K562 (cell line): ENCODE data around the gene ITGB2. TPM values are rescaled to one million over a fixed set of nuclear protein-coding genes. Genes with fewer than 3 reads are reported as not detected.

ENCODE experiments used
- ATAC-seq: fragments of 200-7000 bp; cut with Tn5 transposase; 3 replicates; pipeline ENCODE4 v1.9.1; 2020; ENCODE audit warnings: moderate library complexity
- BruUV-seq: library from RNA; stranded (reverse); fragments of 400-500 nt; replicated peaks from 2 replicates; lab custom pipeline; 2021; lab: Mats Ljungman, UMichigan
- CTCF ChIA-PET: fragments of 300-600 bp; formaldehyde crosslinking; extraction: SDS; loops from one replicate; lab custom pipeline; 2021; ENCODE audit warnings: low intra/inter-chr PET ratio; lab: Yijun Ruan, JAX
- POLR2A ChIA-PET: fragments of 300-600, 350-650 bp; sonication (Branson Sonifier 250); formaldehyde crosslinking; extraction: SDS; loops from one replicate; lab custom pipeline; 2021; ENCODE audit warnings: antibody characterized with exemption, inconsistent platforms; lab: Yijun Ruan, JAX
- DNase-seq, 4 experiments: peaks; one replicate each; pipeline versions ENCODE4 v3.0.0 to v3.0.0-alpha.2; 2011 to 2018; ENCODE audit warnings: low spot score in 3 of 4, mixed read lengths in 3 of 4; ENCODE audit errors: extremely low read depth in 1 of 4
- FAIRE-seq: peaks from 2 replicates; lab custom pipeline; 2011; peaks lifted over from hg19 to GRCh38; lab: Jason Lieb, UNC
- H2AFZ ChIP-seq: 2 replicates; pipeline ENCODE4 v1.6.0; 2011; ENCODE audit warnings: low read depth, low read length, control low read depth, inconsistent platforms
- H3K27ac ChIP-seq: fragments of 200-600 bp; 3 replicates; pipeline ENCODE4 v1.8.0; 2011; ENCODE audit warnings: low read depth, mild to moderate bottlenecking, control low read depth, inconsistent platforms, low read length, moderate library complexity, mixed read lengths; ENCODE audit errors: extremely low read depth
- H3K27me3 ChIP-seq, 2 experiments: fragments of 300-600 bp in 1 of 2; 2 replicates in 1 of 2; 3 replicates in 1 of 2; pipeline versions ENCODE4 v1.6.0 to v1.8.0; 2011; ENCODE audit warnings: inconsistent platforms in 2 of 2, low read length in 2 of 2, mild to moderate bottlenecking in 1 of 2, mixed read lengths in 1 of 2, moderate library complexity in 1 of 2; ENCODE audit not compliant: control insufficient read depth in 2 of 2, insufficient read depth in 2 of 2
- H3K36me3 ChIP-seq: fragments of 300-600 bp; 3 replicates; pipeline ENCODE4 v1.8.0; 2011; ENCODE audit warnings: mild to moderate bottlenecking, low read length, inconsistent platforms; ENCODE audit not compliant: control insufficient read depth, insufficient read depth
- H3K4me1 ChIP-seq, 2 experiments: fragments of 200-600 bp in 1 of 2; replicated peaks in 1 of 2; 2 replicates in 1 of 2; 3 replicates in 1 of 2; pipeline versions ENCODE4 v1.5.1 to v1.8.0; 2011; ENCODE audit warnings: inconsistent platforms in 2 of 2, low read length in 2 of 2, mild to moderate bottlenecking in 1 of 2, mixed read lengths in 1 of 2, moderate library complexity in 1 of 2; ENCODE audit not compliant: control insufficient read depth in 2 of 2, insufficient read depth in 2 of 2
- H3K4me2 ChIP-seq: 2 replicates; pipeline ENCODE4 v1.6.1; 2011; ENCODE audit warnings: low read length, control low read depth, inconsistent platforms, mixed read lengths; ENCODE audit not compliant: insufficient read depth
- H3K4me3 ChIP-seq: fragments of 200-600 bp; sonication (generic), shearing (Covaris generic); 2 replicates; pipeline ENCODE4 v1.5.1; 2016; ENCODE audit warnings: control low read depth, inconsistent platforms
- H3K79me2 ChIP-seq: fragments of 200-600 bp; 3 replicates; pipeline ENCODE4 v1.8.0; 2011; ENCODE audit warnings: low read length, inconsistent platforms; ENCODE audit not compliant: control insufficient read depth, insufficient read depth
- H3K9ac ChIP-seq, 2 experiments: 2 replicates each; pipeline versions ENCODE4 v1.6.0 to v1.6.1; 2011; ENCODE audit warnings: low read depth in 2 of 2, low read length in 2 of 2, control low read depth in 1 of 2, inconsistent platforms in 1 of 2, mild to moderate bottlenecking in 1 of 2, mixed read lengths in 1 of 2; ENCODE audit not compliant: insufficient read depth in 1 of 2
- H3K9me1 ChIP-seq: one replicate; pipeline ENCODE4 v1.6.0; 2011; ENCODE audit warnings: inconsistent platforms, mild to moderate bottlenecking, low read length, moderate library complexity; ENCODE audit not compliant: control insufficient read depth, insufficient read depth
- H3K9me3 ChIP-seq: replicated peaks from 2 replicates; pipeline ENCODE4 v1.5.1; 2011; ENCODE audit warnings: low read depth, low read length, inconsistent platforms; ENCODE audit not compliant: control insufficient read depth, insufficient read depth
- H4K20me1 ChIP-seq: replicated peaks from 2 replicates; pipeline ENCODE4 v1.6.1; 2011; ENCODE audit warnings: low read length, inconsistent platforms, mixed read lengths; ENCODE audit not compliant: control insufficient read depth, insufficient read depth
- MTA3 ChIP-seq: fragments of 450-650 bp; formaldehyde crosslinking; IDR thresholded peaks from 2 replicates; pipeline ENCODE4 v1.6.1; 2017; ENCODE audit warnings: mild to moderate bottlenecking, borderline replicate concordance
- RBM14 ChIP-seq: fragments of 200-400 bp; formaldehyde crosslinking; IDR thresholded peaks from 2 replicates; pipeline ENCODE4 v1.6.1; 2018; ENCODE audit warnings: low read depth, mild to moderate bottlenecking, low read length, moderate library complexity, borderline replicate concordance; ENCODE audit not compliant: insufficient read depth
- WGBS: fragments of 100-300 bp; shearing (Covaris generic); methylation state at CpG from one replicate; pipeline ENCODE4 v1.1.6; 2016; ENCODE audit warnings: low coverage, mixed read lengths; ENCODE audit not compliant: insufficient coverage; ENCODE audit errors: missing lambda C conversion rate; 5-methylcytosine and 5-hydroxymethylcytosine counted together
- in situ Hi-C: fragments of 300-500 bp; cut with MboI; formaldehyde crosslinking; loops from 4 replicates; pipeline ENCODE4 v1.15.0; 2018; ENCODE audit warnings: inconsistent platforms, mixed read lengths
- intact Hi-C: fragments of 100-400 bp; cut with micrococcal nuclease; formaldehyde crosslinking; loops from 2 replicates; pipeline ENCODE4 v1.14.2; 2022
- polyA plus RNA-seq, 8 experiments: library from polyadenylated mRNA; depleted of rRNA in 4 of 8; stranded (reverse) in 5 of 8; unstranded in 3 of 8; fragments of >200 nt; fragmentation: Nextera tagmentation in 2 of 8; fragmentation: Illumina TruSeq in 1 of 8; extraction: Ambion mirVana in 2 of 8; extraction: Trizol in 1 of 8; gene quantifications; 2 replicates each; pipeline versions ENCODE4 v1.2.1 to v1.2.3, GENCODE V29; 2011 to 2014; ENCODE audit warnings: inconsistent platforms in 1 of 8, missing spikeins in 1 of 8
- total RNA-seq, 7 experiments: library from RNA; depleted of rRNA in 6 of 7; stranded (reverse); fragments of >200 nt in 6 of 7; fragmentation: Illumina TruSeq in 2 of 7; extraction: Trizol in 2 of 7; gene quantifications; 2 replicates each; pipeline versions ENCODE4 v1.2.1 to v1.2.3, GENCODE V29; 2011 to 2021; ENCODE audit warnings: low replicate concordance in 1 of 7

The ITGB2 gene
- total and polyA plus RNA-seq, 9 of the 15 experiments (the other 6 are each of a cell fraction or from before 2014, with no cell fraction given): 0.07 to 1.3 (median 0.51) TPM; not detected in 2

DNA sequence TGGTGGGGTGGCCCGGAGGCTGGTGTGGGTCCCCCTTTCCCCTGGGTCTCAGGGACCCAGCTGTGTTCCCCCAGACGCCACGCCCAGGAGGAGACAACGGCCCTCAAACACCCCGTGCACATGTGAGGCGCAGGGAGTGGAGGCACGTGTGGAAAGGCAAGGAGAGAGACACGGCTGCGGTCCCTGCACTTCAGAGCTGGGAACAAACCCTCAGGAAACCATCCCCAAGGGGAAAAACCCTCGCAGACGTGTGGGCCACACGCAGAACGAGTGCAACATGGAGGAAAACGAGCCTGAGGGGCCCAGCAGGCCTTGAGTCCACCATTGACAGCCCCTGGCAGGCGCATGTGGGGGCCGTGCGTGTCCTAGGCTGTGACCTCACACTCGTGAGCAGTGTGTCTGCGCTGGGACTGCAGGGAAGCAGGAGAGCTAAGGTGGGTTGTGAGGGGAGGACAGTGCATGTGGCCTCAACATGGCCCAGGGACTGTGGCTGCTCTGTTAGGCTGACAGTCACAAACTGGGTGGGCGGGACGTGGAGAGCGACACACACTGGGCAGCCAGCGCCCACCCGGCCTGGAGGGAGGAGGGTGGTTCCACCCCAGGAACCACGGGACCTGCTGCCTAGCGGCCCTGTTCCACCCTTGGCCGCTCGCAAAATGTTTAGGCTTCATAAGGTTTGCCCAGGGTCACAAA lies 20.0 kb downstream of the ITGB2 start:
- Histone ChIP-seq H3K9ac (no peak overlapping the region), H3K4me2 (no peak overlapping the region), H3K9me1 (no peaks in the 10 kb centered on the region), H3K27me3 (peaks cover 35 to 83% of the 10 kb centered on the region in 2 experiments), H3K4me3 (no peak overlapping the region), H2AFZ (no peak overlapping the region; the same call in 1 of the 2 replicates), H4K20me1 (peaks cover 11% of the 10 kb centered on the region; the same call in 1 of the 2 replicates), H3K79me2 (no peaks in the 10 kb centered on the region), H3K27ac (no peak overlapping the region), H3K9me3 (peaks cover 12% of the 10 kb centered on the region), H3K4me1 (peaks cover 6 to 79% of the 10 kb centered on the region in 2 experiments), H3K36me3 (no peaks in the 10 kb centered on the region; the same call in 2 of the 3 replicates)
- FAIRE-seq (no peak), ATAC-seq (no peak), DNase-seq (no peak)
- ChIA-PET CTCF (interaction anchor here (0.6 kb wide), 1 partner anchor 188 kb away, joined by 3 read pairs; no protein-coding TSS in a partner anchor), POLR2A (interaction anchor here (0.7 kb wide), 2 partner anchors 42 to 80 kb away, joined by 3 to 5 read pairs; no protein-coding TSS in a partner anchor)
- 11% methylated on average over 28 of the region's 28 CpGs for whole genome bisulfite sequencing
- in situ Hi-C loops (no loop called here), intact Hi-C loops (no loop called here)
- TF ChIP-seq RBM14: 0 out of 2 replicates have a peak, but pooled peaks have one; percentile 21
- TF ChIP-seq MTA3: no peak
- BruUV-seq: no TSS peak
